OCI-LY1 (cell line): ENCODE data around the gene PRKCH.

Source experiments
- CTCF ChIP-seq: fragments of 200-600 bp; sonication (generic), shearing (Covaris generic); IDR thresholded peaks from 2 replicates; pipeline ENCODE4 v1.5.1; 2017; ENCODE audit warnings: mild to moderate bottlenecking, antibody characterized with exemption, low read length, moderate library complexity, mixed read lengths
- EZH2 ChIP-seq: fragments of 200-600 bp; sonication (generic), shearing (Covaris generic); IDR thresholded peaks from 2 replicates; pipeline ENCODE4 v1.8.0; 2017; ENCODE audit warnings: borderline replicate concordance, mixed run types, mild to moderate bottlenecking, antibody characterized with exemption, low read length, moderate library complexity, mixed read lengths

GRCh38 chr14:61561104-61561503 lies 239.7 kb downstream of the PRKCH start:
- TF ChIP-seq CTCF (no peak), EZH2 (no peak)
